ENCODE data around the gene KNDC1. TPM values are rescaled to one million over a fixed set of nuclear protein-coding genes. Genes with fewer than 3 reads are reported as not detected.
"Not testable (repeated sequence)": the region's sequence is repeated elsewhere in the genome, so short reads cannot be mapped to it uniquely, and the experiment has no call there.

KNDC1 gene
- total RNA-seq, 1 donor from 2014 or later: not detected

- no peak for DNase-seq (ENCODE audit: low read depth)
Measured at GRCh38 chr10:133139551-133140065, 20.4 kb upstream of the KNDC1 start.

GRCh38 chr10:133140417-133141143 lies 19.4 kb upstream of the KNDC1 start:
- DNase-seq (ENCODE audit: low read depth): no peak

- DNase-seq (ENCODE audit: low read depth): no peak
Measured at GRCh38 chr10:133141144-133141957, 18.7 kb upstream of the KNDC1 start.

- DNase-seq (ENCODE audit: low read depth): no peak
Measured at GRCh38 chr10:133141958-133142340, 18.1 kb upstream of the KNDC1 start.

- DNase-seq (ENCODE audit: low read depth): no peak
Measured at GRCh38 chr10:133142523-133143199, 17.4 kb upstream of the KNDC1 start.

- peak; percentile 65 for DNase-seq (ENCODE audit: low read depth)
Measured at GRCh38 chr10:133143200-133143533, 16.9 kb upstream of the KNDC1 start.

GRCh38 chr10:133143546-133143945 lies 16.5 kb upstream of the KNDC1 start:
- DNase-seq (ENCODE audit: low read depth): no peak

- no peak for DNase-seq (ENCODE audit: low read depth)
Measured at GRCh38 chr10:133144771-133145170, 15.2 kb upstream of the KNDC1 start.

- no peak for DNase-seq (ENCODE audit: low read depth)
Measured at GRCh38 chr10:133150226-133150625, 9.8 kb upstream of the KNDC1 start.

GRCh38 chr10:133150656-133151055 lies 9.4 kb upstream of the KNDC1 start:
- no peak for DNase-seq (ENCODE audit: low read depth)

GRCh38 chr10:133151071-133151470 lies 8.9 kb upstream of the KNDC1 start:
- DNase-seq (ENCODE audit: low read depth): not testable (repeated sequence)

GRCh38 chr10:133151543-133151972 lies 8.5 kb upstream of the KNDC1 start:
- no peak for DNase-seq (ENCODE audit: low read depth)

GRCh38 chr10:133154411-133154810 lies 5.6 kb upstream of the KNDC1 start:
- DNase-seq (ENCODE audit: low read depth): no peak

- DNase-seq (ENCODE audit: low read depth): no peak
Measured at GRCh38 chr10:133154996-133155778, 4.8 kb upstream of the KNDC1 start.

GRCh38 chr10:133156674-133157579 lies 3.1 kb upstream of the KNDC1 start:
- no peak for DNase-seq (ENCODE audit: low read depth)

GRCh38 chr10:133157662-133158436 lies 2.2 kb upstream of the KNDC1 start:
- no peak for DNase-seq (ENCODE audit: low read depth)

- DNase-seq (ENCODE audit: low read depth): no peak
Measured at GRCh38 chr10:133158437-133158755, 1.6 kb upstream of the KNDC1 start.

- peak; percentile 15 for DNase-seq (ENCODE audit: low read depth)
Measured at GRCh38 chr10:133158756-133159610, 1.0 kb upstream of the KNDC1 start.

- DNase-seq (ENCODE audit: low read depth): no peak
Measured at GRCh38 chr10:133159611-133159949, 439 bp upstream of the KNDC1 start.
